ENCODE data around the gene SLC6A5.

The SLC6A5 gene

DNA sequence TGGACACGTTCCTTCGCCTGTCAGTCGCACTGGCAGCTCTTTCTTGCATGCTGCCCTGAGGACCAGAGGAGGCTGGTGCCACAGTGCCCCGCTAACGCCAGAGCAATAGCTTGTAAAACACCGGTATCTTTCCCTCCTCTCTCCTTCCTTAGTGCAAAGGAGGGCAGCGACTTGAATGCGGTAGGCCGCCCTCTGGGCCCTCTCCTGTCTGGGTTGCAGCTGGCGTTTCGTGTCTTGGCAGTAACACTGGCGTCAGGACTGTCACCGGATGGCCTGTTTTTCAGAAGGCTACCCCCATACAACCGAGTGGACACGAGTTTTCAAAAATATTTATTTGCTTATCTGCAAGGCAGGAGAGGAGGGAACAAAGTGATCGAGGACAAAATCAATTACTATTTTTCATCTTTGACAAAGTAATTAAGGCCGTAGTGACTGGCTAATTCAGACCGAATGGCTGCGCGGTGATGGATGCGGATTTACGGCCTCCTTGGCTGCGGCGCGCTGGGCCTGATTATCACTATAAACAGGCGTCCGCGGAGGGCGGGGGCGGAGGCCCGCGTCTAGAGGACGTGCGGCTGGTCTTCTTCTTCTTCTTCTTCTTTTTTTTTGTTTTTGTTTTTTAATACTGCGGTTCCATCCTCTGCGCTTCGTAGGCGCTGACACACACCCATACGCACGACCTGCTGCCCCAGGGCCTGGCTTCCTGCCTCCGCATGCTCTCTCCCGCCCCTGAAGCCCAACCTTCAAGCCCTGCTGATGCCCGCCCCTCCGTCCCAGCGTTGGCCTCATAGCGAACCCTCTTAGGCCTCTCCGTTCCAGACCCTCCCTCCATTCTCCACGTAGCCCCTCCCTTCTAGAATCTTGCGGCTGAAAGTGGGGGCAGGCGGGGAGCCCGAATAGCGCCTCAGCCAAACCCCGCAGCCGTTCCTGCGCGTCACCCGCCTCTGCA, 2.9 kb upstream of the SLC6A5 start:
- no peak for DNase-seq (ENCODE audit: low spot score)

DNA sequence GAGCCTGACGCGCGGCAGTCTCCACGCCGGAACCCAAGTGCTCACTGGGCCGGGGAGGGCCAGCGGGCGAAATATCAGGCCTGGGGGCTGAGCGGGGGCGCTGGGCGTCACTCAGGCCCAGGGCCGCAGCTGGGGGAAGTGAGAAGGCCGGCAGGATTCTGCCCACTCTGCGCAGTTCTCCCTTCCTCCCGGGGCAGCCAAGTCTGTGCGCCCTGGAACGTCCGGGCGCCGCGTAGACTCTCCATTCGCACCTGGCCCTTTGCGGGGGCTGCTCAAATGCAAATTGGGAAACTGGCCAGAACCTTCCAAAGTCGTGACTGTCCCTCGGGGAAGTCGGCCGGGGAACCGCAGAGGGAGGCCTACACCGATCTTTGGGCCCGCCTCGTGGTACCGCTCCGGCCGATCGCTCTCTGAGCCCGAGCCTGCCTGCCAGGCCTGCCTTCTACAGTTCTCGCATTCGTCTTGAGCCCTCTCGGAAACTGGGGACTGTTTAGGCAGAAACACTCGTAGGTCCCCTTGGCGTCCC, 2.2 kb upstream of the SLC6A5 start:
- DNase-seq (ENCODE audit: low spot score), result no peak

DNA sequence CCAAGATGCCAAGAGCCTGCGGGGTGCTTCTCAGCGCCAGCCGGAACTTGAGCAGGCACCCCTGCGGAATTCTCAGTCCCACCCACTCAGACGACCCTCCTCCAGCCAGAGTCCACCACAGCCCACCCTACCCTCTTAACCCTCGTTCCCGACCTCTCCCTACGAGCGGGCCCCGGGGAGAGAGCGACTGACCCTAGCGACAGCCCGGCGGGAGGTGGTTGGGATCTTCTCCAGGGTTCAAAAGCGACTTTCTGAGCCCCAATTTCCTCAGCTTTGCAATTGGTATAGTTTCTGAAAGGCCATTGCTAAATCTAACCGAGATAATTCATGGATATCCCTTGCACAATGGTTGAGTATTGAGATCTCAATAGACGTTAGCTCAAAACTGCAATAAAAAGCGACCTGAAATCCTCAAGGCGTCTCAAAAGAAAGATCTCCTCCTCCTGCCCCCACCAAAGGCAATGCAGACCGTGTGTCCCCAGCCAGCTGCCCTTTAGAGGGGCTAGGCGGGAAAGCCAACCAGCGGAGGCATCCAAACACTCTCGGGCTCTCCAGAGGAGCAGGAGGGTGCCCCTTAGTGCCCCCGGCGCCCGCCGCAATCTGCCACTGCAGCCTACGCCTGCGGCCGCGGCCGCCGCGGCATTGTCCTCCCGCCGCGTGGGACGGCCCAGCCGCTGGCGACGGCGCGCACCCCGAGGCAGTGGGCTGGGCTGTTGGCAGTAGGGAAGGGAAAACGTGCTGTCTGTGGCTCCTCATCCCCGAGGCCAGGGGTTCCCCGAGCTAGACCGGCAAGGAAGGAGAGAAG, 1.5 kb upstream of the SLC6A5 start:
- DNase-seq (ENCODE audit: low spot score), result no peak

GRCh38 chr11:20598492-20598891, 916 bp upstream of the SLC6A5 start:
- DNase-seq (ENCODE audit: low spot score), result no peak

- DNase-seq (ENCODE audit: low spot score), result no peak
Observed at GRCh38 chr11:20600020-20600346, 575 bp downstream of the SLC6A5 start.

DNA sequence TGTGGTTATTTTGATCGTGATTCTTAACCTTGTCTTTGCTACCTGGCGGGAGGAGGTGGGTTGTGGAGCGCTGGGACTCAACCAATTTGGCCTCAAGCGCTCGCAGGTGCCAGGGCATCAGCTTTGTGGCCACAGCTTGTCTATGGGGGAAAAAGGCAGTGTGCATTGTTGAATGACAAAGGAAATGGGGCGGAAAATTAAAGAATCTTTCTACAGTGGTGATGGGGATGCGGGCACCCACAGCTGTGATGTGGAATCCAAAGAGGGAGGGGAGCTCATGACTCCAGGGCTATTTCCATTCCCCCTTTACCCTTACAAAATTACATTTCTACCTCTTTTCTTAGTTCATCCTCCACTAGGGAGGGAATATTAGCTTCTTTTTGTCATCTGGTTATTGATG, 1.1 kb downstream of the SLC6A5 start:
- DNase-seq (ENCODE audit: low spot score), result no peak

DNA sequence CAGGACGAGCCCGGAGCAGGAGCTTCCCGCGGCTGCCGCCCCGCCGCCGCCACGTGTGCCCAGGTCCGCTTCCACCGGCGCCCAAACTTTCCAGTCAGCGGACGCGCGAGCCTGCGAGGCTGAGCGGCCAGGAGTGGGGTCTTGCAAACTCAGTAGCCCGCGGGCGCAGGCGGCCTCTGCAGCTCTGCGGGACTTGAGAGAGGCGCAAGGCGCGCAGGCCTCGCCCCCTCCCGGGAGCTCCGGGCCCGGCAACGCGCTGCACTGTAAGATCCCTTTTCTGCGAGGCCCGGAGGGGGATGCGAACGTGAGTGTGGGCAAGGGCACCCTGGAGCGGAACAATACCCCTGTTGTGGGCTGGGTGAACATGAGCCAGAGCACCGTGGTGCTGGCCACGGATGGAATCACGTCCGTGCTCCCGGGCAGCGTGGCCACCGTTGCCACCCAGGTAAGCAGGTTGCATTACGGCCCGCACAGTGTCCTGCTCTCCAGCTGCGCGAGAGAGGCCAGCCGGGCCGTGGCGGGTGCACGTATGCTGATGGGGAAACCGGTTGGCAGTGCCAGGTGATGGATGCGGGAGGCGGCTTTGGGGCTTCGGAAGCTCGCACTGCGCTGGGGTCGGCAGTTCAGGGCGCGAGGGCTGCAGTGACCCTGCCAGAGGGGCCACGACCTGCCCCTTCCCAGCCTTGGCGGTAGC, 2.0 kb downstream of the SLC6A5 start:
- no peak for DNase-seq (ENCODE audit: low spot score)

- no peak for DNase-seq (ENCODE audit: low spot score)
Observed at GRCh38 chr11:20604295-20604803, 4.9 kb downstream of the SLC6A5 start.

DNA sequence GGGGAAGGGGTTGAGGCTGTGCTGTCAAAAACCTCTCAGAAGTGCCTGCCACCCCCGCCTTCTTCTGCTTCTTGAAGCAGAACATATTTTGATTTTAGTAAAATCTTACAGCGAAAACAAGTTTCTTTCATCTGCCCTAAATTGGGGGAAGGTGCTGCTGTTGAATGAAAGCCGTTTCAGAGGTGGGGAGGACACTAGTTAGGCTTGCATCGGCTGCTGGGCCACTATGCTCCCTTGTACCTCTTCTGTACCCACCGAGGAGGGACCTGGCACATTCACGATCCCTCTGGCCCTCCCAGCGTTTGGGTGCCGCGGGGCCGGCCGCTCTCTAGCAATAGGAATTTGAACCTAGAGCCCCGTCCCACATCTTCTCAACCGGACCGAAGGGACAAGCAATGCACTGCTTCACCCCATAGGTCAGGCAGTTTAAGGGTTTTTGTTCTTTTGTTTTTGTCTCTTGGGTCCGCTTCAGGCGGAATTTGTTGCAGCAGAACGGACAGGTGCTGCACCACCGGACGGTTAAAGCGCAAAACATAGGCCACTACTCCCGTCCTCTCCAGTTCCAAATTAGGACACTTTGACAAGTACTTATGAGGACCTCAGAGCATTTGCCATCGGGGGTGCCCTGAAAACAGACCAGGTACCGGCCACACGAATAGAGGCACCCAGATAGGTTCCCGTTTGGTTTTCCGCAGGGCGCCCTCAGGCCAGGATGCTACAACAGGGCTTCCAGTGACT, 5.6 kb downstream of the SLC6A5 start:
- DNase-seq (ENCODE audit: low spot score), result no peak

GRCh38 chr11:20605602-20606091, 6.2 kb downstream of the SLC6A5 start:
- DNase-seq (ENCODE audit: low spot score), result no peak

- no peak for DNase-seq (ENCODE audit: low spot score)
Observed at GRCh38 chr11:20608934-20609333, 9.5 kb downstream of the SLC6A5 start.

GRCh38 chr11:20609727-20610707, 10.6 kb downstream of the SLC6A5 start:
- peak; percentile 58 for DNase-seq (ENCODE audit: low spot score)

GRCh38 chr11:20610825-20611224, 11.4 kb downstream of the SLC6A5 start:
- no peak for DNase-seq (ENCODE audit: low spot score)

DNA sequence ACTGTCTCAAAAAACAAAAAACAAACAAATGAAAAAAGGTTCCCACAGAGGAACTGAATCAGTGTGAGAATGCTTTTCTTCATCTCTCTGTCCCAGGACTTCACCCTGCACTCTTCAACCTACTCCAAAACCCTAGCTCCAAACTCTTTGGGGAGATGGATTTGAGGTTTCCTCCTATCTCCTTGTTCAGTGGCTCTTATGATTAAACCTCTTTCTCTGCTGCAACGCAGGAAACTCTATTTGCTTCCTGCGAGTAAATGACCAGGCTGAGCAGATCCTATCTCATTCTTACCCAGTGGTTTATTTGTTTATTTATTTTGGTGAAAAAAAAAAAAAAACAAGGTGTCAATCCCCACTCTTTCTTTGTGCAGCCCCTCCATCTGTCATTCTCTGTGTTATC, 12.0 kb downstream of the SLC6A5 start:
- no peak for DNase-seq (ENCODE audit: low spot score)

DNA sequence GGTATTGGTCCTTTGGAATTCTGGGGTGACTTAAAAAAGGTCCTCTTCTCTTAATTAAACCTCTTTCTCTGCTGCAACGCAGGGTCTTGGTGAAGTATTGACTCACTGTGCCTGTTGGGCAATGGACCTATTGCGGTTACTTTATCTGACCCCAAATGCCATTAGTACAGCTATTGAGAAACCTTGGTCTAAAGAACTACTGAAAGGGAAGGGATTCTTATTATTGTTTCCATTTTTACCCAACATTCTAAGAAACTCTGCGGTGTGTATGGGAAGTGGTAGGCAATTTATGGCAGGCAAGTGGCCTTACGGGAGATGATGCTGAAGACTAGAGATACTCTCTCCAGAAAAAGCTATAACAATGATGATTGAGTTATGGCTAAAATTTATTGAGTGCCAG, 12.5 kb downstream of the SLC6A5 start:
- DNase-seq (ENCODE audit: low spot score), result no peak

GRCh38 chr11:20612416-20612815, 13.0 kb downstream of the SLC6A5 start:
- DNase-seq (ENCODE audit: low spot score), result no peak

GRCh38 chr11:20616920-20617319, 17.5 kb downstream of the SLC6A5 start:
- no peak for DNase-seq (ENCODE audit: low spot score)

GRCh38 chr11:20617346-20618005, 18.1 kb downstream of the SLC6A5 start:
- DNase-seq (ENCODE audit: low spot score), result no peak

DNA sequence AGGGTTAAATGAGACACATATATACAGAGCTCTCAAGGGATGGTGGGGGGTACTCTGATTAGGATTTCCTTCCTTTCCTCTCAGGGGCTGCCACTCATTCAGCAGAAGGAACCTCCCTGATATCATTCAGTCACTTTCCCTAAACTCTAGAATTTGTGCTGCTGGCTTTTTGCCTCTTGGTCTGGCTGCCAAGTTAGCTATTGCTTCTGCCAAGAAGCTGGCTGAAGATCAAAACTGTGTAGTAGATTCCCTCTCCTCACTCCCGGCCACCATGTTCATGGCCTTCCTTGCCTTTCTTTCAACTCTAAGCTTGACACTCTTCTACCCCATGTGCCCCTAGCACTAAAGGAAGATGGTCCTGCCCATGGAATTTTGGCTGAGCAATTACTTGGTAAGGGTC, 18.7 kb downstream of the SLC6A5 start:
- no peak for DNase-seq (ENCODE audit: low spot score)

DNA sequence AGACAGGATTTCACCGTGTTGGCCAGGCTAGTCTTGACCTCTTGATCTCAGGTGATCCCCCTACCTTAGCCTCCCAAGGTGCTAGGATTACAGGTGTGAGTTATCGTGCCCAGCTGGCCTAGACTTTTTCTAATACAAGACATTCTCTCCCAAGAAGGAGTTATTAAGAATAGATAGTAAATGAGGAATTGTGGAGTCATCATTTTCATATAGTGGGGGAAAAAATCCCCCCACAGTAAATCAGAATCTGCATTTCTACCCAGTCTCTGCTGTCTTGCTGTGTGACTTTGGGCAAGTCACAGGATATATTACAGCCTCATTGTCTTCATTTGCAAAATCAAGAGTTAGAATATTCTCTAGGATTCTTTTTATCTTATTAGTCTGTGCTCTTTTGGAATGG, 21.6 kb downstream of the SLC6A5 start:
- DNase-seq (ENCODE audit: low spot score), result no peak

Data from putamen (tissue), 1 donor.